ENCODE results near the gene PSMC3IP. TPM values are rescaled to one million over a fixed set of nuclear protein-coding genes. Genes with fewer than 3 reads are reported as not detected.

The PSMC3IP gene, protein sequence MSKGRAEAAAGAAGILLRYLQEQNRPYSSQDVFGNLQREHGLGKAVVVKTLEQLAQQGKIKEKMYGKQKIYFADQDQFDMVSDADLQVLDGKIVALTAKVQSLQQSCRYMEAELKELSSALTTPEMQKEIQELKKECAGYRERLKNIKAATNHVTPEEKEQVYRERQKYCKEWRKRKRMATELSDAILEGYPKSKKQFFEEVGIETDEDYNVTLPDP
- polyA plus RNA-seq, result 22.5 and 36.2 TPM in 2 replicates
- polyA minus RNA-seq, result 6.3 and 8.0 TPM in 2 replicates

- TF ChIP-seq MXI1 (conservative IDR thresholded peaks at IDR 0.05; ENCODE audit: poor library complexity, severe bottlenecking) (peak; percentile 86), EP300 (conservative IDR thresholded peaks at IDR 0.05; ENCODE audit: poor library complexity, severe bottlenecking) (peak; percentile 22), EZH2 (IDR thresholded peaks at IDR 0.05; ENCODE audit: borderline replicate concordance, insufficient read depth, low read length, poor library complexity, severe bottlenecking) (no peak), TAF1 (IDR thresholded peaks at IDR 0.05; ENCODE audit: low read depth) (no peak), RAD21 (conservative IDR thresholded peaks at IDR 0.05) (peak; percentile 37), SMC3 (conservative IDR thresholded peaks at IDR 0.05; ENCODE audit: poor library complexity) (peak; percentile 49), POLR2AphosphoS5 (IDR thresholded peaks at IDR 0.05) (peak; percentile 57)
- TF ChIP-seq, protein P1, sequence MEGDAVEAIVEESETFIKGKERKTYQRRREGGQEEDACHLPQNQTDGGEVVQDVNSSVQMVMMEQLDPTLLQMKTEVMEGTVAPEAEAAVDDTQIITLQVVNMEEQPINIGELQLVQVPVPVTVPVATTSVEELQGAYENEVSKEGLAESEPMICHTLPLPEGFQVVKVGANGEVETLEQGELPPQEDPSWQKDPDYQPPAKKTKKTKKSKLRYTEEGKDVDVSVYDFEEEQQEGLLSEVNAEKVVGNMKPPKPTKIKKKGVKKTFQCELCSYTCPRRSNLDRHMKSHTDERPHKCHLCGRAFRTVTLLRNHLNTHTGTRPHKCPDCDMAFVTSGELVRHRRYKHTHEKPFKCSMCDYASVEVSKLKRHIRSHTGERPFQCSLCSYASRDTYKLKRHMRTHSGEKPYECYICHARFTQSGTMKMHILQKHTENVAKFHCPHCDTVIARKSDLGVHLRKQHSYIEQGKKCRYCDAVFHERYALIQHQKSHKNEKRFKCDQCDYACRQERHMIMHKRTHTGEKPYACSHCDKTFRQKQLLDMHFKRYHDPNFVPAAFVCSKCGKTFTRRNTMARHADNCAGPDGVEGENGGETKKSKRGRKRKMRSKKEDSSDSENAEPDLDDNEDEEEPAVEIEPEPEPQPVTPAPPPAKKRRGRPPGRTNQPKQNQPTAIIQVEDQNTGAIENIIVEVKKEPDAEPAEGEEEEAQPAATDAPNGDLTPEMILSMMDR (IDR thresholded peaks at IDR 0.05; ENCODE audit: poor library complexity, severe bottlenecking), result peak; percentile 74
- TF ChIP-seq, protein P2, sequence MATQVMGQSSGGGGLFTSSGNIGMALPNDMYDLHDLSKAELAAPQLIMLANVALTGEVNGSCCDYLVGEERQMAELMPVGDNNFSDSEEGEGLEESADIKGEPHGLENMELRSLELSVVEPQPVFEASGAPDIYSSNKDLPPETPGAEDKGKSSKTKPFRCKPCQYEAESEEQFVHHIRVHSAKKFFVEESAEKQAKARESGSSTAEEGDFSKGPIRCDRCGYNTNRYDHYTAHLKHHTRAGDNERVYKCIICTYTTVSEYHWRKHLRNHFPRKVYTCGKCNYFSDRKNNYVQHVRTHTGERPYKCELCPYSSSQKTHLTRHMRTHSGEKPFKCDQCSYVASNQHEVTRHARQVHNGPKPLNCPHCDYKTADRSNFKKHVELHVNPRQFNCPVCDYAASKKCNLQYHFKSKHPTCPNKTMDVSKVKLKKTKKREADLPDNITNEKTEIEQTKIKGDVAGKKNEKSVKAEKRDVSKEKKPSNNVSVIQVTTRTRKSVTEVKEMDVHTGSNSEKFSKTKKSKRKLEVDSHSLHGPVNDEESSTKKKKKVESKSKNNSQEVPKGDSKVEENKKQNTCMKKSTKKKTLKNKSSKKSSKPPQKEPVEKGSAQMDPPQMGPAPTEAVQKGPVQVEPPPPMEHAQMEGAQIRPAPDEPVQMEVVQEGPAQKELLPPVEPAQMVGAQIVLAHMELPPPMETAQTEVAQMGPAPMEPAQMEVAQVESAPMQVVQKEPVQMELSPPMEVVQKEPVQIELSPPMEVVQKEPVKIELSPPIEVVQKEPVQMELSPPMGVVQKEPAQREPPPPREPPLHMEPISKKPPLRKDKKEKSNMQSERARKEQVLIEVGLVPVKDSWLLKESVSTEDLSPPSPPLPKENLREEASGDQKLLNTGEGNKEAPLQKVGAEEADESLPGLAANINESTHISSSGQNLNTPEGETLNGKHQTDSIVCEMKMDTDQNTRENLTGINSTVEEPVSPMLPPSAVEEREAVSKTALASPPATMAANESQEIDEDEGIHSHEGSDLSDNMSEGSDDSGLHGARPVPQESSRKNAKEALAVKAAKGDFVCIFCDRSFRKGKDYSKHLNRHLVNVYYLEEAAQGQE (IDR thresholded peaks at IDR 0.05; ENCODE audit: borderline replicate concordance), result no peak
- H4K20me1 ChIP-seq (ENCODE audit: insufficient read depth), result no peaks in the 10 kb centered on the region
- peak within 1 kb of the TSS; percentile 73 for H3K9ac ChIP-seq (ENCODE audit: low read length)
- H3K4me2 ChIP-seq (ENCODE audit: low read length), result peak within 1 kb of the TSS; percentile 98
- peaks cover 6% of the 10 kb centered on the region for H3K36me3 ChIP-seq (ENCODE audit: insufficient read depth, low read length)
- no peaks in the 10 kb centered on the region for H3K27me3 ChIP-seq (ENCODE audit: insufficient read depth, low read depth, low read length)
- H3F3A ChIP-seq (ENCODE audit: insufficient read depth, low read length, poor library complexity, severe bottlenecking), result no peaks in the 10 kb centered on the region
- H3K9me2 ChIP-seq (ENCODE audit: insufficient read depth, low read length), result no peaks in the 10 kb centered on the region
- H3K79me2 ChIP-seq (replicated peaks; ENCODE audit: insufficient read depth, low read length), result peaks cover 12% of the 10 kb centered on the region
- no peaks in the 10 kb centered on the region for H3K9me3 ChIP-seq (ENCODE audit: low read length)
- H2AFZ ChIP-seq (ENCODE audit: low read depth, low read length), result peak within 1 kb of the TSS; percentile 5
- peak within 1 kb of the TSS; percentile 93 for H3K4me3 ChIP-seq (ENCODE audit: low read length)
- H3K27ac ChIP-seq (ENCODE audit: low read length), result peak within 1 kb of the TSS; percentile 60
Measured at GRCh38 chr17:42577532-42578281, at the start of gene PSMC3IP. Gene PSMC3IP, minus strand, starts transcription at chr17:42577729. Its CDS starts 43 bp downstream, at chr17:42577686.

DNA sequence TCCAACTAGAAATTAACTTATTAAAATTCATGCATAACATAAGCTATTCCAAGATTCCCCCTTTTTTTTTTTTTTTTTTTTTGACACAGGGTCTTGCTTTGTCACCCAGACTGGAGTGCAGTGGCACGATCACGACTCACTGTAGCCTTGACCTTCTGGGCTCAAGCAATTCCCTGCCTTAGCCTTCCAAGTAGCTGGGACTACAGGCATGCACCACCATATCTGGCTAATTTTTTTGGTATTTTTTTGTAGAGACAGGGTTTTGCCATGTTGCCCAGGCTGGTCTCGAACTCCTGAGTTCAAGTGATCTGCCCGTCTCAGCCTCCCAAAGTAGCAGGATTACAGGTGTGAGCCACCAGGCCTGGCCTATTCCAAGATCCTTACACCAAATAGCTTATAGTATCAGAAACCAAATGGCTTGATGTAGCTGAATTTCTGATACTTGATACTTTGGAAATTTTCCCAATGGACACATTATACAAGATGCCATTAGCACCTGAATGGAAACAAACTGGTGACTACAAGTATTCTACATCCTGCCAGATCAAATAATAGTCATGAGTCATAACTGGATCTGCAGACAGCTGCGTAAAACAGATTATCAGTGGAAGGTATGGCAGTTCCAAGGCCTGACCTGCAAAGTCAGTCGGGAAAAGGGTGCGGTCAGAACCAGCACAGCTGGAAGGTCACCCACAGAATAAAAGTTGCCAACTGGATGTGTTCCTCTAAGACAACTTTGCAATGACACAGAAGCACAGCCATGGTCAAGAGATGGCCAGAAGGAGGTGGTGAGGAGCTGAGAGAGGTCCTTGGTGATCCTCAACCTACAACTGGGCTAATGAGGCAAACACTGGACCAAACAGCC lies 46.4 kb upstream of the PSMC3IP start:
- no peaks in the 10 kb centered on the region for H3K27me3 ChIP-seq (ENCODE audit: insufficient read depth, low read depth, low read length)
- H3K9me2 ChIP-seq (ENCODE audit: insufficient read depth, low read length), result no peaks in the 10 kb centered on the region
- no peaks in the 10 kb centered on the region for H3F3A ChIP-seq (ENCODE audit: insufficient read depth, low read length, poor library complexity, severe bottlenecking)
- TF ChIP-seq, protein P1 (IDR thresholded peaks at IDR 0.05; ENCODE audit: poor library complexity, severe bottlenecking), result no peak
- TF ChIP-seq EZH2 (IDR thresholded peaks at IDR 0.05; ENCODE audit: borderline replicate concordance, insufficient read depth, low read length, poor library complexity, severe bottlenecking) (no peak), SMC3 (conservative IDR thresholded peaks at IDR 0.05; ENCODE audit: poor library complexity) (no peak), RAD21 (conservative IDR thresholded peaks at IDR 0.05) (no peak), POLR2AphosphoS5 (IDR thresholded peaks at IDR 0.05) (no peak)
- TF ChIP-seq, protein P2 (IDR thresholded peaks at IDR 0.05; ENCODE audit: borderline replicate concordance), result no peak
- H4K20me1 ChIP-seq (ENCODE audit: insufficient read depth), result no peaks in the 10 kb centered on the region
- H3K36me3 ChIP-seq (ENCODE audit: insufficient read depth, low read length), result no peaks in the 10 kb centered on the region
- no peak overlapping the region for H3K9ac ChIP-seq (ENCODE audit: low read length)
- H3K4me2 ChIP-seq (ENCODE audit: low read length), result no peak overlapping the region
- no peak overlapping the region for H2AFZ ChIP-seq (ENCODE audit: low read depth, low read length)
- no peak overlapping the region for H3K4me3 ChIP-seq (ENCODE audit: low read length)
- H3K79me2 ChIP-seq (replicated peaks; ENCODE audit: insufficient read depth, low read length), result no peaks in the 10 kb centered on the region
- no peak overlapping the region for H3K27ac ChIP-seq (ENCODE audit: low read length)
- H3K9me3 ChIP-seq (ENCODE audit: low read length), result no peaks in the 10 kb centered on the region
